Lower leg skin (tissue), 4 donors: ENCODE results near the gene ARAP1. TPM values are rescaled to one million over a fixed set of nuclear protein-coding genes. Genes with fewer than 3 reads are reported as not detected.

ENCODE experiments used
- DNase-seq, 2 donors: peaks; one replicate each; pipeline ENCODE4 v3.0.0-alpha.2; 2019; ENCODE audit warnings: low spot score in 2 of 2
- H3K4me3 ChIP-seq: fragments of 200-600 bp; sonication (generic); 2 replicates; pipeline ENCODE4 v1.5.1; 2017; ENCODE audit warnings: mild to moderate bottlenecking, low read depth; ENCODE audit not compliant: poor library complexity, severe bottlenecking
- CTCF ChIP-seq, 3 donors: fragments of 450-650 bp; IDR thresholded peaks; one replicate each; pipeline ENCODE4 v1.5.1; 2016; ENCODE audit warnings: antibody characterized with exemption in 3 of 3, mild to moderate bottlenecking in 3 of 3, moderate library complexity in 2 of 3
- POLR2A ChIP-seq, 2 donors: fragments of 450-650 bp; IDR thresholded peaks; one replicate each; pipeline ENCODE4 v1.6.1; 2016 to 2017; ENCODE audit warnings: antibody characterized with exemption in 2 of 2, mild to moderate bottlenecking in 1 of 2, moderate library complexity in 1 of 2
- WGBS, 2 donors: methylation state at CpG; one replicate each; pipeline ENCODE4 v1.1.5; 2018; 5-methylcytosine and 5-hydroxymethylcytosine counted together
- intact Hi-C: fragments of 100-400 bp; cut with DNase I; formaldehyde crosslinking; loops from one replicate; pipeline ENCODE4 v1.15.0; 2023; ENCODE audit warnings: low total_unique reads
- total RNA-seq, 4 donors: library from RNA; depleted of rRNA; stranded (reverse); fragments of >200 nt; gene quantifications; one replicate each; pipeline ENCODE4 v1.1.0, GENCODE V29; 2016

ARAP1 gene
- total RNA-seq, 4 donors from 2014 or later, result 60.6 to 89.6 (median 80.6) TPM

GRCh38 chr11:72754544-72755155 lies 2.4 kb upstream of the ARAP1 start:
- no peak overlapping the region for H3K4me3 ChIP-seq
- DNase-seq, result no peak
- WGBS, 2 donors, result 89 to 90% methylated on average over 47 to 48 of the region's 48 CpGs
- TF ChIP-seq CTCF (IDR thresholded peaks at IDR 0.05), result no peak
- TF ChIP-seq POLR2A (IDR thresholded peaks at IDR 0.05), result no peak
- intact Hi-C loops, result no loop called here

- intact Hi-C loops, result no loop called here
- TF ChIP-seq CTCF (IDR thresholded peaks at IDR 0.05) (no peak), POLR2A (IDR thresholded peaks at IDR 0.05) (no peak)
- H3K4me3 ChIP-seq, result no peak overlapping the region
- no peak for DNase-seq
- 90 to 93% methylated on average over 8 of the region's 8 CpGs for WGBS, 2 donors
Measured at GRCh38 chr11:72754149-72754543, 1.9 kb upstream of the ARAP1 start.

GRCh38 chr11:72753341-72754148 lies 1.3 kb upstream of the ARAP1 start:
- no peak for DNase-seq
- intact Hi-C loops, result no loop called here
- no peak overlapping the region for H3K4me3 ChIP-seq
- 93 to 98% methylated on average over 9 of the region's 9 CpGs for WGBS, 2 donors
- TF ChIP-seq POLR2A (IDR thresholded peaks at IDR 0.05) (no peak), CTCF (IDR thresholded peaks at IDR 0.05) (no peak)

- 25 to 31% methylated on average over 19 of the region's 19 CpGs for WGBS, 2 donors
- intact Hi-C loops, result no loop called here
- peak overlapping the region; percentile 27 for H3K4me3 ChIP-seq
- TF ChIP-seq POLR2A (IDR thresholded peaks at IDR 0.05) (no peak), CTCF (IDR thresholded peaks at IDR 0.05) (no peak)
- no peak for DNase-seq
Measured at GRCh38 chr11:72751116-72752087, 806 bp downstream of the ARAP1 start.

- intact Hi-C loops, result no loop called here
- DNase-seq, result no peak
- WGBS, 2 donors, result 61 to 70% methylated on average over 2 of the region's 2 CpGs
- TF ChIP-seq POLR2A (IDR thresholded peaks at IDR 0.05) (no peak), CTCF (IDR thresholded peaks at IDR 0.05) (no peak)
- H3K4me3 ChIP-seq, result no peak overlapping the region
Measured at GRCh38 chr11:72750556-72751115, 1.6 kb downstream of the ARAP1 start.
